WTC11 (cell line): ENCODE measurements around the gene GGT6. TPM values are rescaled to one million over a fixed set of nuclear protein-coding genes. Genes with fewer than 3 reads are reported as not detected.
A peak's percentile ranks its signal among the peaks of the same experiment; 100 is the strongest.

ENCODE experiments used
- ATAC-seq: fragments of 200-7000 bp; cut with Tn5 transposase; 2 replicates; pipeline ENCODE4 v1.10.0; 2021; ENCODE audit warnings: mild to moderate bottlenecking, moderate library complexity
- CTCF ChIA-PET: fragments of 300-600 bp; sonication (Branson Sonifier 250); formaldehyde crosslinking; loops from one replicate; lab custom pipeline; 2021; ENCODE audit warnings: antibody characterized with exemption; lab: Charles Lee
- POLR2A ChIA-PET: fragments of 350-600 bp; sonication (Branson Sonifier 250); formaldehyde crosslinking; loops from one replicate; lab custom pipeline; 2021; ENCODE audit warnings: antibody characterized with exemption; lab: Charles Lee
- DNase-seq: peaks from one replicate; pipeline ENCODE4 v3.0.0; 2021; ENCODE audit warnings: low spot score
- H3K27ac Mint-ChIP-seq: 2 replicates; pipeline ENCODE4 v1.8.0; 2021; ENCODE audit warnings: mixed read lengths
- H3K27me3 Mint-ChIP-seq: 2 replicates; pipeline ENCODE4 v1.8.0; 2021; ENCODE audit warnings: low read depth, mild to moderate bottlenecking, moderate library complexity, mixed read lengths
- H3K36me3 Mint-ChIP-seq: 2 replicates; pipeline ENCODE4 v1.8.0; 2021; ENCODE audit warnings: mixed read lengths
- H3K4me1 Mint-ChIP-seq: 2 replicates; pipeline ENCODE4 v1.8.0; 2022; ENCODE audit warnings: mixed read lengths
- H3K4me3 Mint-ChIP-seq: 2 replicates; pipeline ENCODE4 v1.8.0; 2021; ENCODE audit warnings: mild to moderate bottlenecking, moderate library complexity, mixed read lengths
- H3K9me3 Mint-ChIP-seq: 2 replicates; pipeline ENCODE4 v1.8.0; 2021; ENCODE audit warnings: mixed read lengths
- AR ChIP-seq: fragments of 250-450 bp; sonication (Bioruptor Pico); IDR thresholded peaks from 2 replicates; pipeline ENCODE4 v1.9.0; 2021; ENCODE audit warnings: mild to moderate bottlenecking
- E2F1 ChIP-seq: sonication (generic); formaldehyde crosslinking; IDR thresholded peaks from 2 replicates; pipeline ENCODE4 v1.8.0; 2022; ENCODE audit warnings: mild to moderate bottlenecking, missing genetic modification reagents
- E2F5 ChIP-seq: sonication (generic); formaldehyde crosslinking; IDR thresholded peaks from 2 replicates; pipeline ENCODE4 v1.8.1; 2022; ENCODE audit warnings: mild to moderate bottlenecking, moderate library complexity, missing genetic modification reagents
- ERG ChIP-seq: fragments of 250-450 bp; sonication (Bioruptor Pico); IDR thresholded peaks from 2 replicates; pipeline ENCODE4 v1.8.0; 2021; ENCODE audit warnings: mild to moderate bottlenecking
- ETV6 ChIP-seq: sonication (generic); formaldehyde crosslinking; IDR thresholded peaks from 2 replicates; pipeline ENCODE4 v1.8.1; 2022; ENCODE audit warnings: mild to moderate bottlenecking, missing genetic modification reagents
- GRHL2 ChIP-seq: fragments of 250-450 bp; sonication (Bioruptor Pico); IDR thresholded peaks from 2 replicates; pipeline ENCODE4 v1.8.0; 2022; ENCODE audit warnings: mild to moderate bottlenecking, moderate library complexity; ENCODE audit not compliant: insufficient replicate concordance, severe bottlenecking
- HMGXB4 ChIP-seq: sonication (generic); formaldehyde crosslinking; IDR thresholded peaks from 2 replicates; pipeline ENCODE4 v1.8.1; 2023; ENCODE audit warnings: mild to moderate bottlenecking, moderate library complexity, missing genetic modification reagents
- IRF1 ChIP-seq: sonication (generic); formaldehyde crosslinking; IDR thresholded peaks from 2 replicates; pipeline ENCODE4 v1.8.0; 2023; ENCODE audit warnings: missing genetic modification reagents
- IRF2 ChIP-seq: sonication (generic); formaldehyde crosslinking; IDR thresholded peaks from 2 replicates; pipeline ENCODE4 v1.8.0; 2022; ENCODE audit warnings: low read depth, missing genetic modification reagents, borderline replicate concordance
- KAT7 ChIP-seq: sonication (generic); formaldehyde crosslinking; IDR thresholded peaks from 2 replicates; pipeline ENCODE4 v1.8.1; 2023; ENCODE audit warnings: missing genetic modification reagents, mild to moderate bottlenecking, borderline replicate concordance
- NFATC4 ChIP-seq: fragments of 250-450 bp; sonication (Bioruptor Pico); IDR thresholded peaks from 2 replicates; pipeline ENCODE4 v1.9.0; 2021; ENCODE audit warnings: mild to moderate bottlenecking
- NFE2L1 ChIP-seq: sonication (generic); formaldehyde crosslinking; IDR thresholded peaks from 2 replicates; pipeline ENCODE4 v1.8.1; 2023; ENCODE audit warnings: missing genetic modification reagents
- NR1H2 ChIP-seq: sonication (generic); formaldehyde crosslinking; IDR thresholded peaks from 2 replicates; pipeline ENCODE4 v1.9.0; 2021; ENCODE audit warnings: mild to moderate bottlenecking, moderate library complexity, missing genetic modification reagents
- NR2C2 ChIP-seq: sonication (generic); formaldehyde crosslinking; IDR thresholded peaks from 2 replicates; pipeline ENCODE4 v1.8.0; 2022; ENCODE audit warnings: mild to moderate bottlenecking, missing genetic modification reagents
- SOX15 ChIP-seq: fragments of 250-450 bp; sonication (Bioruptor Pico); IDR thresholded peaks from 2 replicates; pipeline ENCODE4 v1.9.0; 2021; ENCODE audit warnings: mild to moderate bottlenecking
- STAT6 ChIP-seq: sonication (generic); formaldehyde crosslinking; conservative IDR thresholded peaks from 2 replicates; pipeline ENCODE4 v1.8.1; 2023; ENCODE audit warnings: mild to moderate bottlenecking, low read depth, missing genetic modification reagents, moderate library complexity
- TCF7 ChIP-seq: sonication (generic); formaldehyde crosslinking; IDR thresholded peaks from 2 replicates; pipeline ENCODE4 v1.8.0; 2022; ENCODE audit warnings: mild to moderate bottlenecking, low read depth, missing genetic modification reagents, moderate library complexity
- TEAD4 ChIP-seq: sonication (generic); formaldehyde crosslinking; IDR thresholded peaks from 2 replicates; pipeline ENCODE4 v1.8.0; 2022; ENCODE audit warnings: mild to moderate bottlenecking, missing genetic modification reagents
- ZNF232 ChIP-seq: sonication (generic); formaldehyde crosslinking; IDR thresholded peaks from 2 replicates; pipeline ENCODE4 v1.8.0; 2022; ENCODE audit warnings: mild to moderate bottlenecking, missing genetic modification reagents
- ZNF263 ChIP-seq: sonication (generic); formaldehyde crosslinking; IDR thresholded peaks from 2 replicates; pipeline ENCODE4 v1.8.1; 2022; ENCODE audit warnings: low read depth, mild to moderate bottlenecking, moderate library complexity, missing genetic modification reagents
- ZNF317 ChIP-seq: sonication (generic); formaldehyde crosslinking; IDR thresholded peaks from 2 replicates; pipeline ENCODE4 v1.8.1; 2023; ENCODE audit warnings: low read depth, mild to moderate bottlenecking, moderate library complexity, missing genetic modification reagents, borderline replicate concordance
- ZNF423 ChIP-seq: fragments of 250-450 bp; sonication (Bioruptor Pico); IDR thresholded peaks from 2 replicates; pipeline ENCODE4 v2.1.2; 2022; ENCODE audit warnings: mild to moderate bottlenecking, moderate library complexity
- total RNA-seq: library from RNA; stranded (reverse); gene quantifications from 3 replicates; pipeline ENCODE4 v1.2.3, GENCODE V29; 2021

The GGT6 gene
- total RNA-seq, 1 experiment from 2014 or later: 0.07 TPM

- Mint-ChIP-seq H3K27ac (no peak overlapping the region), H3K9me3 (no peaks in the 10 kb centered on the region), H3K4me1 (peaks cover 7% of the 10 kb centered on the region), H3K4me3 (no peak overlapping the region), H3K36me3 (no peaks in the 10 kb centered on the region)
- DNase-seq (no peak), ATAC-seq (no peak)
- ChIA-PET POLR2A (interaction anchor here (0.6 kb wide), 1 partner anchor 426 kb away, joined by 9 read pairs; the partner anchor contains the start of gene SLC52A1), CTCF (interaction anchor here (0.6 to 2.6 kb wide), 5 partner anchors 15 to 1371 kb away, joined by 3 to 11 read pairs (median 3); no protein-coding TSS in a partner anchor)
- TF ChIP-seq KAT7 (CRISPR knock-in tag) (no peak), NFATC4 (CRISPR knock-in tag) (no peak)
- TF ChIP-seq, all 79 proteins: peak for 0
- H3K27me3 Mint-ChIP-seq: no peaks in the 10 kb centered on the region
These were observed 49.4 kb upstream of the GGT6 start for GRCh38 chr17:4609761-4610160.

- no peak for DNase-seq
- H3K9me3 Mint-ChIP-seq: no peaks in the 10 kb centered on the region
- H3K4me3 Mint-ChIP-seq: no peak overlapping the region
- peak overlapping the region; percentile 48; the same call in 1 of the 2 replicates for H3K27ac Mint-ChIP-seq
- TF ChIP-seq AR (CRISPR knock-in tag) (no peak), NFE2L1 (CRISPR knock-in tag) (no peak), ZNF232 (no peak), SOX15 (no peak), NR2C2 (no peak), NR1H2 (no peak), ETV6 (CRISPR knock-in tag) (no peak), STAT6 (no peak), GRHL2 (CRISPR knock-in tag) (no peak), ERG (CRISPR knock-in tag) (no peak)
- ChIA-PET CTCF (interaction anchor here (1.3 to 2.4 kb wide), 2 partner anchors 13 to 187 kb away, joined by 4 to 16 read pairs; no protein-coding TSS in a partner anchor), POLR2A (no interaction called here)
- no peaks in the 10 kb centered on the region for H3K27me3 Mint-ChIP-seq
- ATAC-seq: peak; percentile 44; the same call in 1 of the 2 replicates
- H3K36me3 Mint-ChIP-seq: no peaks in the 10 kb centered on the region
- H3K4me1 Mint-ChIP-seq: peaks cover 11% of the 10 kb centered on the region
These were observed 47.4 kb upstream of the GGT6 start for GRCh38 chr17:4607773-4608187.

GRCh38 chr17:4607261-4607741, 46.9 kb upstream of the GGT6 start:
- ATAC-seq: no peak
- Mint-ChIP-seq H3K27me3 (no peaks in the 10 kb centered on the region), H3K9me3 (no peaks in the 10 kb centered on the region), H3K27ac (peak overlapping the region; percentile 48; the same call in 1 of the 2 replicates), H3K4me1 (peaks cover 11% of the 10 kb centered on the region), H3K36me3 (no peaks in the 10 kb centered on the region), H3K4me3 (no peak overlapping the region)
- POLR2A ChIA-PET: no interaction called here
- DNase-seq: no peak
- CTCF ChIA-PET: interaction anchor here (1.0 to 2.4 kb wide), 3 partner anchors 12 to 187 kb away, joined by 3 to 16 read pairs (median 4); no protein-coding TSS in a partner anchor
- TF ChIP-seq ZNF263 (CRISPR knock-in tag) (no peak), ZNF317 (CRISPR knock-in tag) (no peak), IRF2 (CRISPR knock-in tag) (no peak), E2F5 (CRISPR knock-in tag) (no peak), IRF1 (CRISPR knock-in tag) (no peak), TEAD4 (CRISPR knock-in tag) (no peak), TCF7 (CRISPR knock-in tag) (no peak), HMGXB4 (no peak), E2F1 (CRISPR knock-in tag) (no peak), ZNF423 (no peak)
